ENCODE data around the gene KLK6.

DNA sequence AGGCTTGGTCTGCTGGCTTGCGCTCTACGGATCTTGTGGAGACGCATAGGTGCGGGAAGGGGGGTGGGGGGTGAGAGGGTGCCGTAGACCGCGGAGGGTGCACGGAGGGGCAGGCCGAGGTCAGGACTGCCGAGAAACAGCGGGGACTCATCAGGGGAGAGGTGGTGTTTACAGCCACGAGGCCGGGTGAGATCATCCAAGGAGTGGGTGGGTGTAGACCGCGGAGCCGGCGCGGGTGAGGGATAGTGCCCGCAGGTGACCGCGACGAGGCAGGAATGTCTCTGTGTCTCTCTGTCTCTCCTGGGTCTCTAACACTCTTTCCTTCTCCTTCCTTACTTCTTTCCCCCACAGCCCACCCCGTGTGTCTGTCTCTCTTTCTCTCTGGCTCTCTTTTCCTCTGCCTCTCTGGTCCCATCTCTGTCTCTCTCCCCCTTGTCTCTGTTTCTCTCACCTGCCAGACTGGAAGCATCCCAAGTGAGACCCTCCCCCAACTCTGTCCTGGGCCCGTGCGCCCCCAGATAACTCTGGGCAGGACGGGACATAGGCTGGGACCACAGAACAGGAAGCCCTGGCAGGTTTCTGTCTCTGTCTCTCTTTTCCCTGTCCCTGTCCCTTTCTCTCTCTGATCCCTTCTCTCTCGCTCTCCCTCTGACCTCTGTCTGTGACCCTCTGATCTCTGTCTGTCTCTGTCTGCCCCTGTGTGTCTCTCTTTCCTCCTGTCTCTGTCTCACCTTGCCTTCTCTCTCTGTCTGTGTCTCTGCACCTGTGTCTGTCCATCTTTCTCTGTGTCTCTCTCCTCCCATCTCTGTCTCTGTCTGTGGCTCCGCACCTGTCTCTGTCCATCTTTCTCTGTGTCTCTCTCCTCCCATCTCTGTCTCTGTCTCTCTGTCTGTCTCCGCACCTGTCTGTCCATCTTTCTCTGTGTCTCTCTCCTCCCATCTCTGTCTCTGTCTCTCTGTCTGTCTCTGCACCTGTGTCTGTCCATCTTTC is 56.4 kb downstream of the KLK6 start:
- TF ChIP-seq, protein P1, sequence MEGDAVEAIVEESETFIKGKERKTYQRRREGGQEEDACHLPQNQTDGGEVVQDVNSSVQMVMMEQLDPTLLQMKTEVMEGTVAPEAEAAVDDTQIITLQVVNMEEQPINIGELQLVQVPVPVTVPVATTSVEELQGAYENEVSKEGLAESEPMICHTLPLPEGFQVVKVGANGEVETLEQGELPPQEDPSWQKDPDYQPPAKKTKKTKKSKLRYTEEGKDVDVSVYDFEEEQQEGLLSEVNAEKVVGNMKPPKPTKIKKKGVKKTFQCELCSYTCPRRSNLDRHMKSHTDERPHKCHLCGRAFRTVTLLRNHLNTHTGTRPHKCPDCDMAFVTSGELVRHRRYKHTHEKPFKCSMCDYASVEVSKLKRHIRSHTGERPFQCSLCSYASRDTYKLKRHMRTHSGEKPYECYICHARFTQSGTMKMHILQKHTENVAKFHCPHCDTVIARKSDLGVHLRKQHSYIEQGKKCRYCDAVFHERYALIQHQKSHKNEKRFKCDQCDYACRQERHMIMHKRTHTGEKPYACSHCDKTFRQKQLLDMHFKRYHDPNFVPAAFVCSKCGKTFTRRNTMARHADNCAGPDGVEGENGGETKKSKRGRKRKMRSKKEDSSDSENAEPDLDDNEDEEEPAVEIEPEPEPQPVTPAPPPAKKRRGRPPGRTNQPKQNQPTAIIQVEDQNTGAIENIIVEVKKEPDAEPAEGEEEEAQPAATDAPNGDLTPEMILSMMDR (IDR thresholded peaks at IDR 0.05) = no peak
- no peak for TF ChIP-seq POLR2A (IDR thresholded peaks at IDR 0.05; ENCODE audit: low read depth)
- no peak for TF ChIP-seq EP300 (IDR thresholded peaks at IDR 0.05)
